K562 (cell line): ENCODE measurements around the gene KIR3DL2. TPM values are rescaled to one million over a fixed set of nuclear protein-coding genes. Genes with fewer than 3 reads are reported as not detected.

Experiments used
- ATAC-seq: fragments of 200-7000 bp; cut with Tn5 transposase; 3 replicates; pipeline ENCODE4 v1.9.1; 2020; ENCODE audit warnings: moderate library complexity
- BruUV-seq: library from RNA; stranded (reverse); fragments of 400-500 nt; replicated peaks from 2 replicates; lab custom pipeline; 2021; lab: Mats Ljungman, UMichigan
- CTCF ChIA-PET: fragments of 300-600 bp; formaldehyde crosslinking; extraction: SDS; loops from one replicate; lab custom pipeline; 2021; ENCODE audit warnings: low intra/inter-chr PET ratio; lab: Yijun Ruan, JAX
- POLR2A ChIA-PET: fragments of 300-600, 350-650 bp; sonication (Branson Sonifier 250); formaldehyde crosslinking; extraction: SDS; loops from one replicate; lab custom pipeline; 2021; ENCODE audit warnings: antibody characterized with exemption, inconsistent platforms; lab: Yijun Ruan, JAX
- DNase-seq, 4 experiments: peaks; one replicate each; pipeline versions ENCODE4 v3.0.0 to v3.0.0-alpha.2; 2011 to 2018; ENCODE audit warnings: low spot score in 3 of 4, mixed read lengths in 3 of 4; ENCODE audit errors: extremely low read depth in 1 of 4
- FAIRE-seq: peaks from 2 replicates; lab custom pipeline; 2011; peaks lifted over from hg19 to GRCh38; lab: Jason Lieb, UNC
- H2AFZ ChIP-seq: 2 replicates; pipeline ENCODE4 v1.6.0; 2011; ENCODE audit warnings: low read depth, low read length, control low read depth, inconsistent platforms
- H3K27ac ChIP-seq: fragments of 200-600 bp; 3 replicates; pipeline ENCODE4 v1.8.0; 2011; ENCODE audit warnings: low read depth, mild to moderate bottlenecking, control low read depth, inconsistent platforms, low read length, moderate library complexity, mixed read lengths; ENCODE audit errors: extremely low read depth
- H3K27me3 ChIP-seq, 2 experiments: fragments of 300-600 bp in 1 of 2; 2 replicates in 1 of 2; 3 replicates in 1 of 2; pipeline versions ENCODE4 v1.6.0 to v1.8.0; 2011; ENCODE audit warnings: inconsistent platforms in 2 of 2, low read length in 2 of 2, mild to moderate bottlenecking in 1 of 2, mixed read lengths in 1 of 2, moderate library complexity in 1 of 2; ENCODE audit not compliant: control insufficient read depth in 2 of 2, insufficient read depth in 2 of 2
- H3K36me3 ChIP-seq: fragments of 300-600 bp; 3 replicates; pipeline ENCODE4 v1.8.0; 2011; ENCODE audit warnings: mild to moderate bottlenecking, low read length, inconsistent platforms; ENCODE audit not compliant: control insufficient read depth, insufficient read depth
- H3K4me1 ChIP-seq, 2 experiments: fragments of 200-600 bp in 1 of 2; replicated peaks in 1 of 2; 2 replicates in 1 of 2; 3 replicates in 1 of 2; pipeline versions ENCODE4 v1.5.1 to v1.8.0; 2011; ENCODE audit warnings: inconsistent platforms in 2 of 2, low read length in 2 of 2, mild to moderate bottlenecking in 1 of 2, mixed read lengths in 1 of 2, moderate library complexity in 1 of 2; ENCODE audit not compliant: control insufficient read depth in 2 of 2, insufficient read depth in 2 of 2
- H3K4me2 ChIP-seq: 2 replicates; pipeline ENCODE4 v1.6.1; 2011; ENCODE audit warnings: low read length, control low read depth, inconsistent platforms, mixed read lengths; ENCODE audit not compliant: insufficient read depth
- H3K4me3 ChIP-seq: fragments of 200-600 bp; sonication (generic), shearing (Covaris generic); 2 replicates; pipeline ENCODE4 v1.5.1; 2016; ENCODE audit warnings: control low read depth, inconsistent platforms
- H3K79me2 ChIP-seq: fragments of 200-600 bp; 3 replicates; pipeline ENCODE4 v1.8.0; 2011; ENCODE audit warnings: low read length, inconsistent platforms; ENCODE audit not compliant: control insufficient read depth, insufficient read depth
- H3K9ac ChIP-seq, 2 experiments: 2 replicates each; pipeline versions ENCODE4 v1.6.0 to v1.6.1; 2011; ENCODE audit warnings: low read depth in 2 of 2, low read length in 2 of 2, control low read depth in 1 of 2, inconsistent platforms in 1 of 2, mild to moderate bottlenecking in 1 of 2, mixed read lengths in 1 of 2; ENCODE audit not compliant: insufficient read depth in 1 of 2
- H3K9me1 ChIP-seq: one replicate; pipeline ENCODE4 v1.6.0; 2011; ENCODE audit warnings: inconsistent platforms, mild to moderate bottlenecking, low read length, moderate library complexity; ENCODE audit not compliant: control insufficient read depth, insufficient read depth
- H3K9me3 ChIP-seq: replicated peaks from 2 replicates; pipeline ENCODE4 v1.5.1; 2011; ENCODE audit warnings: low read depth, low read length, inconsistent platforms; ENCODE audit not compliant: control insufficient read depth, insufficient read depth
- H4K20me1 ChIP-seq: replicated peaks from 2 replicates; pipeline ENCODE4 v1.6.1; 2011; ENCODE audit warnings: low read length, inconsistent platforms, mixed read lengths; ENCODE audit not compliant: control insufficient read depth, insufficient read depth
- CBFA2T3 ChIP-seq: fragments of 450-650 bp; IDR thresholded peaks from 2 replicates; pipeline ENCODE4 v1.6.1; 2017
- HDAC2 ChIP-seq: fragments of 450-650 bp; IDR thresholded peaks from 2 replicates; pipeline ENCODE4 v1.6.1; 2016; ENCODE audit warnings: mild to moderate bottlenecking
- HNRNPL ChIP-seq: fragments of 200-400 bp; formaldehyde crosslinking; IDR thresholded peaks from 2 replicates; pipeline ENCODE4 v1.6.1; 2017; ENCODE audit warnings: low read depth, mild to moderate bottlenecking, low read length
- PRMT5 ChIP-seq: sonication (generic); formaldehyde crosslinking; IDR thresholded peaks from 2 replicates; pipeline ENCODE4 v1.5.0; 2020; ENCODE audit warnings: missing genetic modification reagents
- RAD21 ChIP-seq, 2 experiments: fragments of 250-450 bp in 1 of 2; fragments of 450-650 bp in 1 of 2; sonication (Bioruptor Pico) in 1 of 2; formaldehyde crosslinking in 1 of 2; IDR thresholded peaks in 1 of 2; conservative IDR thresholded peaks in 1 of 2; 2 replicates each; pipeline versions ENCODE4 v1.4.0 to v1.8.0; 2020 to 2022; ENCODE audit warnings: mild to moderate bottlenecking in 2 of 2, moderate library complexity in 1 of 2
- RFX5 ChIP-seq: IDR thresholded peaks from 2 replicates; pipeline ENCODE4 v1.6.1; 2011; ENCODE audit warnings: low read depth, mild to moderate bottlenecking, improper control_type of control experiment, low read length
- SIX5 ChIP-seq, 2 experiments: IDR thresholded peaks; 2 replicates each; pipeline ENCODE4 v1.6.1; 2011; ENCODE audit warnings: low read length in 2 of 2, borderline replicate concordance in 1 of 2, low read depth in 1 of 2, mild to moderate bottlenecking in 1 of 2, moderate library complexity in 1 of 2; ENCODE audit not compliant: insufficient read depth in 1 of 2
- SMC3 ChIP-seq: conservative IDR thresholded peaks from 2 replicates; pipeline ENCODE4 v1.6.1; 2011; ENCODE audit warnings: low read depth, low read length, improper control_type of control experiment; ENCODE audit not compliant: insufficient read depth
- ZBED1 ChIP-seq: IDR thresholded peaks from 2 replicates; pipeline ENCODE4 v1.6.1; 2014
- ZNF121 ChIP-seq: sonication (generic); formaldehyde crosslinking; conservative IDR thresholded peaks from 2 replicates; pipeline ENCODE4 v1.8.0; 2022; ENCODE audit warnings: missing genetic modification reagents
- ZNF76 ChIP-seq: fragments of 250-450 bp; sonication (Bioruptor Pico); IDR thresholded peaks from 2 replicates; pipeline ENCODE4 v1.4.0; 2020; ENCODE audit warnings: mild to moderate bottlenecking, moderate library complexity, borderline replicate concordance
- WGBS: fragments of 100-300 bp; shearing (Covaris generic); methylation state at CpG from one replicate; pipeline ENCODE4 v1.1.6; 2016; ENCODE audit warnings: low coverage, mixed read lengths; ENCODE audit not compliant: insufficient coverage; ENCODE audit errors: missing lambda C conversion rate; 5-methylcytosine and 5-hydroxymethylcytosine counted together
- in situ Hi-C: fragments of 300-500 bp; cut with MboI; formaldehyde crosslinking; loops from 4 replicates; pipeline ENCODE4 v1.15.0; 2018; ENCODE audit warnings: inconsistent platforms, mixed read lengths
- intact Hi-C: fragments of 100-400 bp; cut with micrococcal nuclease; formaldehyde crosslinking; loops from 2 replicates; pipeline ENCODE4 v1.14.2; 2022
- polyA plus RNA-seq, 8 experiments: library from polyadenylated mRNA; depleted of rRNA in 4 of 8; stranded (reverse) in 5 of 8; unstranded in 3 of 8; fragments of >200 nt; fragmentation: Nextera tagmentation in 2 of 8; fragmentation: Illumina TruSeq in 1 of 8; extraction: Ambion mirVana in 2 of 8; extraction: Trizol in 1 of 8; gene quantifications; 2 replicates each; pipeline versions ENCODE4 v1.2.1 to v1.2.3, GENCODE V29; 2011 to 2014; ENCODE audit warnings: inconsistent platforms in 1 of 8, missing spikeins in 1 of 8
- total RNA-seq, 7 experiments: library from RNA; depleted of rRNA in 6 of 7; stranded (reverse); fragments of >200 nt in 6 of 7; fragmentation: Illumina TruSeq in 2 of 7; extraction: Trizol in 2 of 7; gene quantifications; 2 replicates each; pipeline versions ENCODE4 v1.2.1 to v1.2.3, GENCODE V29; 2011 to 2021; ENCODE audit warnings: low replicate concordance in 1 of 7
- TF ChIP-seq, protein P1 (sequence below), 3 experiments: IDR thresholded peaks in 2 of 3; conservative IDR thresholded peaks in 1 of 3; 2 replicates each; pipeline ENCODE4 v1.5.1; 2011 to 2012; ENCODE audit warnings: low read length in 3 of 3, mild to moderate bottlenecking in 3 of 3, control low read depth in 2 of 3, improper control_type of control experiment in 1 of 3, inconsistent platforms in 1 of 3, low read depth in 1 of 3, mixed read lengths in 1 of 3, moderate library complexity in 1 of 3; ENCODE audit not compliant: insufficient read depth in 2 of 3
- TF ChIP-seq, protein P2 (sequence below): IDR thresholded peaks from 3 replicates; pipeline ENCODE4 v1.6.1; 2011; ENCODE audit warnings: borderline replicate concordance, mild to moderate bottlenecking, moderate library complexity; ENCODE audit not compliant: insufficient read length; ENCODE audit errors: extremely low read depth
- TF ChIP-seq, protein P3 (sequence below): sonication (generic); formaldehyde crosslinking; IDR thresholded peaks from 2 replicates; pipeline ENCODE4 v1.4.0; 2020; ENCODE audit warnings: mild to moderate bottlenecking, missing genetic modification reagents

KIR3DL2 gene
- total and polyA plus RNA-seq, 9 of the 15 experiments (the other 6 are each of a cell fraction or from before 2014, with no cell fraction given): not detected

DNA sequence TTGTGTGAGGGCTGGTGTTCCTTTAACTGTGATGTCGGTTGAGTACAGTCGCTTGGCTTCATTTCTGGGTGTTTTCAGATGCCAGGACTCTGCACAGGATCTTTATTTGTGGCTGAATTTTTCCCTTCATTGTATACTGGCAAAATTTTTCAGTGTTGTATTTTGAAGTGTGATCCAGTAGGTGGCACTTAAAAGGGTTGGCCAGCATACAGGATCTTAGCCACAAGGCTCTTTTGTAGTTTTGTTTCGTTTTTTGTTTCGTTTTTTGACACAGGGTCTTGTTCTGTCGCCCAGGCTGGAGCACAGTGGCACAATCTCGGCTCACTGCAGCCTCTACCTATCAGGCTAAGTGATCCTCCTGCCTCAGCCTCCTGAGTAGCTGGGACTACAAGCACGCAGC lies 32.5 kb downstream of the KIR3DL2 start:
- intact Hi-C loops (loop anchor here (10.0 kb wide), 2 partner anchors 162 to 208 kb away; no protein-coding TSS in a partner anchor), in situ Hi-C loops (loop anchor here (5.0 kb wide), 1 partner anchor 40 kb away; no protein-coding TSS in a partner anchor)
- BruUV-seq: no TSS peak
- peaks cover 7 to 20% of the 10 kb centered on the region in 2 experiments for H3K27me3 ChIP-seq
- no peak overlapping the region for H3K4me2 ChIP-seq
- H3K9me1 ChIP-seq: no peaks in the 10 kb centered on the region
- peaks cover 0 to 15% of the 10 kb centered on the region in 2 experiments; a peak in 3 of 5 replicates for H3K4me1 ChIP-seq
- H3K36me3 ChIP-seq: no peaks in the 10 kb centered on the region
- H3K27ac ChIP-seq: no peak overlapping the region
- no peaks in the 10 kb centered on the region for H4K20me1 ChIP-seq
- CTCF ChIA-PET: interaction anchor here (0.6 to 1.7 kb wide), 2 partner anchors 216 to 380 kb away, joined by 3 to 5 read pairs; no protein-coding TSS in a partner anchor
- POLR2A ChIA-PET: no interaction called here
- no peaks in the 10 kb centered on the region for H3K9me3 ChIP-seq
- FAIRE-seq (no peak), DNase-seq (no peak), ATAC-seq (no peak)
- peak overlapping the region; percentile 62 for H2AFZ ChIP-seq
- H3K4me3 ChIP-seq: no peak overlapping the region
- no peaks in the 10 kb centered on the region for H3K79me2 ChIP-seq
- no peak overlapping the region for H3K9ac ChIP-seq
- WGBS: 33% methylated on average over 6 of the region's 7 CpGs
- TF ChIP-seq SIX5 (IDR thresholded peaks at IDR 0.05; ENCODE audit: borderline replicate concordance in 1 of 2, insufficient read depth in 1 of 2, low read depth in 1 of 2, low read length in 2 of 2) (no peak), PRMT5 (CRISPR knock-in tag) (no peak), ZNF121 (CRISPR knock-in tag) (0 out of 2 replicates have a peak, but pooled peaks have one; percentile 8), HNRNPL (no peak), SMC3 (no peak), ZBED1 (no peak), RFX5 (no peak), ZNF76 (no peak), CBFA2T3 (no peak), HDAC2 (no peak), RAD21 (CRISPR knock-in tag; conservative IDR thresholded peaks at IDR 0.05 in 1 of 2, IDR thresholded peaks at IDR 0.05 in 1 of 2) (peak in 1 of 2 experiments; percentile 38; a peak in 1 of 4 replicates)
- TF ChIP-seq, protein P1, sequence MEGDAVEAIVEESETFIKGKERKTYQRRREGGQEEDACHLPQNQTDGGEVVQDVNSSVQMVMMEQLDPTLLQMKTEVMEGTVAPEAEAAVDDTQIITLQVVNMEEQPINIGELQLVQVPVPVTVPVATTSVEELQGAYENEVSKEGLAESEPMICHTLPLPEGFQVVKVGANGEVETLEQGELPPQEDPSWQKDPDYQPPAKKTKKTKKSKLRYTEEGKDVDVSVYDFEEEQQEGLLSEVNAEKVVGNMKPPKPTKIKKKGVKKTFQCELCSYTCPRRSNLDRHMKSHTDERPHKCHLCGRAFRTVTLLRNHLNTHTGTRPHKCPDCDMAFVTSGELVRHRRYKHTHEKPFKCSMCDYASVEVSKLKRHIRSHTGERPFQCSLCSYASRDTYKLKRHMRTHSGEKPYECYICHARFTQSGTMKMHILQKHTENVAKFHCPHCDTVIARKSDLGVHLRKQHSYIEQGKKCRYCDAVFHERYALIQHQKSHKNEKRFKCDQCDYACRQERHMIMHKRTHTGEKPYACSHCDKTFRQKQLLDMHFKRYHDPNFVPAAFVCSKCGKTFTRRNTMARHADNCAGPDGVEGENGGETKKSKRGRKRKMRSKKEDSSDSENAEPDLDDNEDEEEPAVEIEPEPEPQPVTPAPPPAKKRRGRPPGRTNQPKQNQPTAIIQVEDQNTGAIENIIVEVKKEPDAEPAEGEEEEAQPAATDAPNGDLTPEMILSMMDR (IDR thresholded peaks at IDR 0.05 in 2 of 3, conservative IDR thresholded peaks at IDR 0.05 in 1 of 3; ENCODE audit: insufficient read depth in 2 of 3, low read depth in 1 of 3, low read length in 3 of 3): peak; percentile 23 to 41 (median 31); a peak in 3 of 6 replicates
- TF ChIP-seq, protein P2, sequence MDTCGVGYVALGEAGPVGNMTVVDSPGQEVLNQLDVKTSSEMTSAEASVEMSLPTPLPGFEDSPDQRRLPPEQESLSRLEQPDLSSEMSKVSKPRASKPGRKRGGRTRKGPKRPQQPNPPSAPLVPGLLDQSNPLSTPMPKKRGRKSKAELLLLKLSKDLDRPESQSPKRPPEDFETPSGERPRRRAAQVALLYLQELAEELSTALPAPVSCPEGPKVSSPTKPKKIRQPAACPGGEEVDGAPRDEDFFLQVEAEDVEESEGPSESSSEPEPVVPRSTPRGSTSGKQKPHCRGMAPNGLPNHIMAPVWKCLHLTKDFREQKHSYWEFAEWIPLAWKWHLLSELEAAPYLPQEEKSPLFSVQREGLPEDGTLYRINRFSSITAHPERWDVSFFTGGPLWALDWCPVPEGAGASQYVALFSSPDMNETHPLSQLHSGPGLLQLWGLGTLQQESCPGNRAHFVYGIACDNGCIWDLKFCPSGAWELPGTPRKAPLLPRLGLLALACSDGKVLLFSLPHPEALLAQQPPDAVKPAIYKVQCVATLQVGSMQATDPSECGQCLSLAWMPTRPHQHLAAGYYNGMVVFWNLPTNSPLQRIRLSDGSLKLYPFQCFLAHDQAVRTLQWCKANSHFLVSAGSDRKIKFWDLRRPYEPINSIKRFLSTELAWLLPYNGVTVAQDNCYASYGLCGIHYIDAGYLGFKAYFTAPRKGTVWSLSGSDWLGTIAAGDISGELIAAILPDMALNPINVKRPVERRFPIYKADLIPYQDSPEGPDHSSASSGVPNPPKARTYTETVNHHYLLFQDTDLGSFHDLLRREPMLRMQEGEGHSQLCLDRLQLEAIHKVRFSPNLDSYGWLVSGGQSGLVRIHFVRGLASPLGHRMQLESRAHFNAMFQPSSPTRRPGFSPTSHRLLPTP: no peak
- TF ChIP-seq, protein P3, sequence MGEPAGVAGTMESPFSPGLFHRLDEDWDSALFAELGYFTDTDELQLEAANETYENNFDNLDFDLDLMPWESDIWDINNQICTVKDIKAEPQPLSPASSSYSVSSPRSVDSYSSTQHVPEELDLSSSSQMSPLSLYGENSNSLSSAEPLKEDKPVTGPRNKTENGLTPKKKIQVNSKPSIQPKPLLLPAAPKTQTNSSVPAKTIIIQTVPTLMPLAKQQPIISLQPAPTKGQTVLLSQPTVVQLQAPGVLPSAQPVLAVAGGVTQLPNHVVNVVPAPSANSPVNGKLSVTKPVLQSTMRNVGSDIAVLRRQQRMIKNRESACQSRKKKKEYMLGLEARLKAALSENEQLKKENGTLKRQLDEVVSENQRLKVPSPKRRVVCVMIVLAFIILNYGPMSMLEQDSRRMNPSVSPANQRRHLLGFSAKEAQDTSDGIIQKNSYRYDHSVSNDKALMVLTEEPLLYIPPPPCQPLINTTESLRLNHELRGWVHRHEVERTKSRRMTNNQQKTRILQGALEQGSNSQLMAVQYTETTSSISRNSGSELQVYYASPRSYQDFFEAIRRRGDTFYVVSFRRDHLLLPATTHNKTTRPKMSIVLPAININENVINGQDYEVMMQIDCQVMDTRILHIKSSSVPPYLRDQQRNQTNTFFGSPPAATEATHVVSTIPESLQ (CRISPR knock-in tag): no peak
